ENCODE results near the gene SPC24. TPM values are rescaled to one million over a fixed set of nuclear protein-coding genes. Genes with fewer than 3 reads are reported as not detected.
"Not testable (repeated sequence)": the region's sequence is repeated elsewhere in the genome, so short reads cannot be mapped to it uniquely, and the experiment has no call there.

Gene SPC24
- total RNA-seq, 1 donor from 2014 or later = 12.0 TPM

GRCh38 chr19:11131471-11131870 lies 24.1 kb downstream of the SPC24 start:
- H3K27me3 ChIP-seq (ENCODE audit: control insufficient read depth in 3 of 3, insufficient read depth in 3 of 3, low read length in 3 of 3) = no peaks in the 10 kb centered on the region
- H3K9me3 ChIP-seq (ENCODE audit: control insufficient read depth in 3 of 3, low read length in 3 of 3) = no peaks in the 10 kb centered on the region
- H3K4me3 ChIP-seq (ENCODE audit: low read length in 3 of 3) = no peak overlapping the region
- H3K27ac ChIP-seq (ENCODE audit: low read depth, low read length) = no peak overlapping the region
- H3K9ac ChIP-seq (ENCODE audit: low read depth in 1 of 3, low read length in 3 of 3) = no peak overlapping the region
- peaks cover 0 to 17% (median 9%) of the 10 kb centered on the region in 3 donors for H3K36me3 ChIP-seq (ENCODE audit: control insufficient read depth in 3 of 3, insufficient read depth in 3 of 3, low read length in 3 of 3)
- H3K4me1 ChIP-seq (ENCODE audit: control insufficient read depth in 3 of 3, insufficient read depth in 3 of 3, low read length in 3 of 3) = peaks cover 0 to 5% (median 4%) of the 10 kb centered on the region in 3 donors

- Histone ChIP-seq H3K9ac (ENCODE audit: low read depth in 1 of 3, low read length in 3 of 3) (no peak overlapping the region), H3K9me3 (ENCODE audit: control insufficient read depth in 3 of 3, low read length in 3 of 3) (no peaks in the 10 kb centered on the region), H3K36me3 (ENCODE audit: control insufficient read depth in 3 of 3, insufficient read depth in 3 of 3, low read length in 3 of 3) (peaks cover 0 to 17% (median 9%) of the 10 kb centered on the region in 3 donors), H3K4me3 (ENCODE audit: low read length in 3 of 3) (no peak overlapping the region), H3K27ac (ENCODE audit: low read depth, low read length) (no peak overlapping the region), H3K27me3 (ENCODE audit: control insufficient read depth in 3 of 3, insufficient read depth in 3 of 3, low read length in 3 of 3) (no peaks in the 10 kb centered on the region), H3K4me1 (ENCODE audit: control insufficient read depth in 3 of 3, insufficient read depth in 3 of 3, low read length in 3 of 3) (peaks cover 0 to 7% (median 5%) of the 10 kb centered on the region in 3 donors)
These were observed 24.6 kb downstream of the SPC24 start for GRCh38 chr19:11130824-11131455.

DNA sequence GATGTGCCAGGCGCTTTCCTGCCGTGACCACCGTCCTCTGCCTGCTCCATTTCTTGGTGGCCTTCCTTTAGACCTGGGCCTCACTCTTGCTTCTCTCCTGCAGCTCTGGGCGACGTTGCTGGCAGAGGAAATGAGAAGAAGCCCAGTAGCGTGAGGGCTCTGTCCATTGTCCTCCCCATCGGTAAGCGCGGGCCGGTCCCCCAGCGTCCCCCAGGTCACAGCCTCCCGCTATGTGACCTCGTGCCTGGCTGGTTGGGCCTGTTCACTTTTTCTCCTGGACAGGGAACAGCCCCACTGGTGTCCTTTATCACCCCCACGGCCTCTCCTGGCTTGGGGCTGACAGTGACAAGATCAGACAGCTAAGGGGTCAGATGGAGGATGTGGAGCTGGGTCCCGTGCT lies 27.7 kb downstream of the SPC24 start:
- Histone ChIP-seq H3K9ac (ENCODE audit: low read depth in 1 of 3, low read length in 3 of 3) (no peak overlapping the region), H3K27me3 (ENCODE audit: control insufficient read depth in 3 of 3, insufficient read depth in 3 of 3, low read length in 3 of 3) (no peaks in the 10 kb centered on the region), H3K4me1 (ENCODE audit: control insufficient read depth in 3 of 3, insufficient read depth in 3 of 3, low read length in 3 of 3) (peaks cover 0 to 7% (median 5%) of the 10 kb centered on the region in 3 donors), H3K36me3 (ENCODE audit: control insufficient read depth in 3 of 3, insufficient read depth in 3 of 3, low read length in 3 of 3) (peaks cover 0 to 22% (median 14%) of the 10 kb centered on the region in 3 donors), H3K9me3 (ENCODE audit: control insufficient read depth in 3 of 3, low read length in 3 of 3) (no peaks in the 10 kb centered on the region), H3K4me3 (ENCODE audit: low read length in 3 of 3) (no peak overlapping the region), H3K27ac (ENCODE audit: low read depth, low read length) (no peak overlapping the region)

GRCh38 chr19:11125994-11126685 lies 29.4 kb downstream of the SPC24 start:
- Histone ChIP-seq H3K36me3 (ENCODE audit: control insufficient read depth in 3 of 3, insufficient read depth in 3 of 3, low read length in 3 of 3) (peaks cover 0 to 15% (median 9%) of the 10 kb centered on the region in 3 donors), H3K27ac (ENCODE audit: low read depth, low read length) (no peak overlapping the region), H3K9ac (ENCODE audit: low read depth in 1 of 3, low read length in 3 of 3) (no peak overlapping the region), H3K4me3 (ENCODE audit: low read length in 3 of 3) (no peak overlapping the region), H3K27me3 (ENCODE audit: control insufficient read depth in 3 of 3, insufficient read depth in 3 of 3, low read length in 3 of 3) (no peaks in the 10 kb centered on the region), H3K9me3 (ENCODE audit: control insufficient read depth in 3 of 3, low read length in 3 of 3) (no peaks in the 10 kb centered on the region), H3K4me1 (ENCODE audit: control insufficient read depth in 3 of 3, insufficient read depth in 3 of 3, low read length in 3 of 3) (peaks cover 0 to 7% (median 5%) of the 10 kb centered on the region in 3 donors)

GRCh38 chr19:11124157-11124556 lies 31.4 kb downstream of the SPC24 start:
- not testable (repeated sequence) for H3K27me3 ChIP-seq (ENCODE audit: control insufficient read depth in 3 of 3, insufficient read depth in 3 of 3, low read length in 3 of 3); H3K27ac ChIP-seq (ENCODE audit: low read depth, low read length); H3K4me3 ChIP-seq (ENCODE audit: low read length in 3 of 3); H3K4me1 ChIP-seq (ENCODE audit: control insufficient read depth in 3 of 3, insufficient read depth in 3 of 3, low read length in 3 of 3); H3K9me3 ChIP-seq (ENCODE audit: control insufficient read depth in 3 of 3, low read length in 3 of 3); H3K9ac ChIP-seq (ENCODE audit: low read depth in 1 of 3, low read length in 3 of 3)
- peaks cover 0 to 12% (median 9%) of the 10 kb centered on the region in 3 donors for H3K36me3 ChIP-seq (ENCODE audit: control insufficient read depth in 3 of 3, insufficient read depth in 3 of 3, low read length in 3 of 3)

DNA sequence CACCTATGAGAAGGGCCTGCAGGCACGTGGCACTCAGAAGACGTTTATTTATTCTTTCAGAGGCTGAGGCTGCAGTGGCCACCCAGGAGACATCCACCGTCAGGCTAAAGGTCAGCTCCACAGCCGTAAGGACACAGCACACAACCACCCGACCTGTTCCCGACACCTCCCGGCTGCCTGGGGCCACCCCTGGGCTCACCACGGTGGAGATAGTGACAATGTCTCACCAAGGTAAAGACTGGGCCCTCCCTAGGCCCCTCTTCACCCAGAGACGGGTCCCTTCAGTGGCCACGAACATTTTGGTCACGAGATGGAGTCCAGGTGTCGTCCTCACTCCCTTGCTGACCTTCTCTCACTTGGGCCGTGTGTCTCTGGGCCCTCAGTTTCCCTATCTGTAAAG lies 32.5 kb downstream of the SPC24 start:
- peaks cover 0 to 11% (median 9%) of the 10 kb centered on the region in 3 donors for H3K36me3 ChIP-seq (ENCODE audit: control insufficient read depth in 3 of 3, insufficient read depth in 3 of 3, low read length in 3 of 3)
- no peak overlapping the region for H3K4me3 ChIP-seq (ENCODE audit: low read length in 3 of 3)
- H3K4me1 ChIP-seq (ENCODE audit: control insufficient read depth in 3 of 3, insufficient read depth in 3 of 3, low read length in 3 of 3) = peaks cover 0 to 4% (median 2%) of the 10 kb centered on the region in 3 donors
- H3K27ac ChIP-seq (ENCODE audit: low read depth, low read length) = no peak overlapping the region
- no peak overlapping the region for H3K9ac ChIP-seq (ENCODE audit: low read depth in 1 of 3, low read length in 3 of 3)
- no peaks in the 10 kb centered on the region for H3K27me3 ChIP-seq (ENCODE audit: control insufficient read depth in 3 of 3, insufficient read depth in 3 of 3, low read length in 3 of 3)
- no peaks in the 10 kb centered on the region for H3K9me3 ChIP-seq (ENCODE audit: control insufficient read depth in 3 of 3, low read length in 3 of 3)

DNA sequence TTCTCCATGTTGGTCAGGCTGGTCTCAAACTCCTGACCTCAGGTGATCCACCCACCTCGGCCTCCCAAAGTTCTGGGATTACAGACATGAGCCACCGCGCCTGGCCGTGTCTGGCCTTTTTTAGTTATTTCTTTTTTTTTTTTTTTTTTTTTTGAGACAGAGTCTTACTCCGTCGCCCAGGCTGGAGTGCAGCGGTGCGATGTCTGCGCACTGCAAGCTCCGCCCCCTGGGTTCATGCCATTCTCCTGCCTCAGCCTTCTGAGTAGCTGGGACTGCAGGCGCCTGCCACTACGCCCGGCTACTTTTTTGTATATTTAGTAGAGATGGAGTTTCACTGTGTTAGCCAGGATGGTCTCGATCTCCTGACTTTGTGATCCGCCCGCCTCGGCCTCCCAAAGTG lies 33.6 kb downstream of the SPC24 start:
- not testable (repeated sequence) for H3K4me3 ChIP-seq (ENCODE audit: low read length in 3 of 3); H3K27ac ChIP-seq (ENCODE audit: low read depth, low read length); H3K9ac ChIP-seq (ENCODE audit: low read depth in 1 of 3, low read length in 3 of 3); H3K4me1 ChIP-seq (ENCODE audit: control insufficient read depth in 3 of 3, insufficient read depth in 3 of 3, low read length in 3 of 3); H3K9me3 ChIP-seq (ENCODE audit: control insufficient read depth in 3 of 3, low read length in 3 of 3); H3K36me3 ChIP-seq (ENCODE audit: control insufficient read depth in 3 of 3, insufficient read depth in 3 of 3, low read length in 3 of 3); H3K27me3 ChIP-seq (ENCODE audit: control insufficient read depth in 3 of 3, insufficient read depth in 3 of 3, low read length in 3 of 3)

DNA sequence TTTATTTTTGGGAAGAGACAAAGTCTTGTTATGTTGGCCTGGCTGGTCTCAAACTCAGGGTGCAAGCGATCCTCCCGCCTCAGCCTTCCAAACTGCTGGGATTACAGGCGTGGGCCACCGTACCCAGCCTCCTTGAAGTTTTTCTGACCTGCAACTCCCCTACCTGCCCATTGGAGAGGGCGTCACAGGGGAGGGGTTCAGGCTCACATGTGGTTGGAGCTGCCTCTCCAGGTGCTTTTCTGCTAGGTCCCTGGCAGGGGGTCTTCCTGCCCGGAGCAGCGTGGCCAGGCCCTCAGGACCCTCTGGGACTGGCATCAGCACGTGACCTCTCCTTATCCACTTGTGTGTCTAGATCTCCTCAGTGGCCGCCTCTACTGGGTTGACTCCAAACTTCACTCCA lies 39.1 kb downstream of the SPC24 start:
- no peaks in the 10 kb centered on the region for H3K27me3 ChIP-seq (ENCODE audit: control insufficient read depth in 3 of 3, insufficient read depth in 3 of 3, low read length in 3 of 3)
- no peak overlapping the region for H3K9ac ChIP-seq (ENCODE audit: low read depth in 1 of 3, low read length in 3 of 3)
- no peak overlapping the region for H3K4me3 ChIP-seq (ENCODE audit: low read length in 3 of 3)
- no peaks in the 10 kb centered on the region for H3K9me3 ChIP-seq (ENCODE audit: control insufficient read depth in 3 of 3, low read length in 3 of 3)
- H3K27ac ChIP-seq (ENCODE audit: low read depth, low read length) = no peak overlapping the region
- no peaks in the 10 kb centered on the region for H3K4me1 ChIP-seq (ENCODE audit: control insufficient read depth in 3 of 3, insufficient read depth in 3 of 3, low read length in 3 of 3)
- peaks cover 10 to 17% (median 10%) of the 10 kb centered on the region in 3 donors for H3K36me3 ChIP-seq (ENCODE audit: control insufficient read depth in 3 of 3, insufficient read depth in 3 of 3, low read length in 3 of 3)

- Histone ChIP-seq H3K4me3 (ENCODE audit: low read length in 3 of 3) (no peak overlapping the region), H3K9ac (ENCODE audit: low read depth in 1 of 3, low read length in 3 of 3) (no peak overlapping the region), H3K36me3 (ENCODE audit: control insufficient read depth in 3 of 3, insufficient read depth in 3 of 3, low read length in 3 of 3) (peaks cover 10 to 17% (median 10%) of the 10 kb centered on the region in 3 donors), H3K27me3 (ENCODE audit: control insufficient read depth in 3 of 3, insufficient read depth in 3 of 3, low read length in 3 of 3) (no peaks in the 10 kb centered on the region), H3K4me1 (ENCODE audit: control insufficient read depth in 3 of 3, insufficient read depth in 3 of 3, low read length in 3 of 3) (no peaks in the 10 kb centered on the region), H3K27ac (ENCODE audit: low read depth, low read length) (no peak overlapping the region), H3K9me3 (ENCODE audit: control insufficient read depth in 3 of 3, low read length in 3 of 3) (no peaks in the 10 kb centered on the region)
These were observed 39.6 kb downstream of the SPC24 start for GRCh38 chr19:11115895-11116446.

DNA sequence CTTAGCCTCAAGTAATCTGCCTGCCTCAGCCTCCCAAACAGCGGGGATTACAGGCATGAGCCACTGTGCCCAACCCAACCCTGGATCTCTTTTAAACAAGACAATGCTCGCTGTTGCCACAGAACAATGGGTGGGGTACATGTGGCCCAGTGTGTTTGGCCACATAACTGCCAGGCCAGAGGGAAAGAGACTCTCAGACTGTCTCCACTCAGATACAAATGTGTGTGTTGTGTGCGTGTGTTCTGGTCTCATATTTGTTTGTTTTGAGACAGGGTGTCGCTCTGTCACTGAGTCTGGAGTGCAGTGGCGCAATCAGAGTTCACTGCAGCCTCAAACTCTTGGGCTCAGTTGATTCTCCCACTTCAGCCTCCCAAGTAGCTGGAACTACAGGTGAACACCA lies 40.5 kb downstream of the SPC24 start:
- no peak overlapping the region for H3K4me3 ChIP-seq (ENCODE audit: low read length in 3 of 3)
- no peak overlapping the region for H3K9ac ChIP-seq (ENCODE audit: low read depth in 1 of 3, low read length in 3 of 3)
- no peak overlapping the region for H3K27ac ChIP-seq (ENCODE audit: low read depth, low read length)
- H3K27me3 ChIP-seq (ENCODE audit: control insufficient read depth in 3 of 3, insufficient read depth in 3 of 3, low read length in 3 of 3) = no peaks in the 10 kb centered on the region
- H3K4me1 ChIP-seq (ENCODE audit: control insufficient read depth in 3 of 3, insufficient read depth in 3 of 3, low read length in 3 of 3) = no peaks in the 10 kb centered on the region
- no peaks in the 10 kb centered on the region for H3K9me3 ChIP-seq (ENCODE audit: control insufficient read depth in 3 of 3, low read length in 3 of 3)
- H3K36me3 ChIP-seq (ENCODE audit: control insufficient read depth in 3 of 3, insufficient read depth in 3 of 3, low read length in 3 of 3) = peaks cover 10 to 13% (median 13%) of the 10 kb centered on the region in 3 donors
